ENCODE measurements around the gene GBA2.
A peak's percentile ranks its signal among the peaks of the same experiment; 100 is the strongest.

The GBA2 gene
- 32.8 to 61.9 reads per million in 2 donors for total RNA-seq

GRCh38 chr9:35748858-35749514 is at the start of gene GBA2, which contains the start of gene RGP1:
TSS of gene GBA2 (minus strand) at chr9:35749228. CDS start at chr9:35748704, 524 bp downstream.
TSS of gene RGP1 (plus strand) at chr9:35749287. CDS start at chr9:35749756, 469 bp downstream.
- peak; percentile 55 for DNase-seq

- no peak for DNase-seq
Observed at GRCh38 chr9:35797311-35798109, 48.5 kb upstream of the GBA2 start.

- no peak for DNase-seq
Observed at GRCh38 chr9:35795695-35796094, 46.7 kb upstream of the GBA2 start.

GRCh38 chr9:35793461-35793860 is 44.4 kb upstream of the GBA2 start:
- DNase-seq, result no peak

GRCh38 chr9:35792826-35793225 is 43.8 kb upstream of the GBA2 start:
- DNase-seq, result no peak

- DNase-seq, result no peak
Observed at GRCh38 chr9:35792024-35792813, 43.2 kb upstream of the GBA2 start.

- no peak for DNase-seq
Observed at GRCh38 chr9:35791297-35791921, 42.4 kb upstream of the GBA2 start, which contains the start of gene NPR2. TSS of gene NPR2 (plus strand) at chr9:35791591. CDS start at chr9:35792409, 818 bp downstream.

GRCh38 chr9:35790385-35791296 is 41.6 kb upstream of the GBA2 start:
- peak; percentile 49 for DNase-seq

- DNase-seq, result no peak
Observed at GRCh38 chr9:35790025-35790384, 41.0 kb upstream of the GBA2 start.

GRCh38 chr9:35789541-35789940 is 40.5 kb upstream of the GBA2 start:
- no peak for DNase-seq

GRCh38 chr9:35783418-35783817 is 34.4 kb upstream of the GBA2 start:
- DNase-seq, result no peak

GRCh38 chr9:35781066-35781465 is 32.0 kb upstream of the GBA2 start:
- no peak for DNase-seq

- DNase-seq, result no peak
Observed at GRCh38 chr9:35778496-35778895, 29.5 kb upstream of the GBA2 start.

- no peak for DNase-seq
Observed at GRCh38 chr9:35776018-35776417, 27.0 kb upstream of the GBA2 start.

GRCh38 chr9:35774907-35775635 is 26.0 kb upstream of the GBA2 start:
- DNase-seq, result no peak

GRCh38 chr9:35771943-35772342 is 22.9 kb upstream of the GBA2 start:
- DNase-seq, result no peak

- DNase-seq, result no peak
Observed at GRCh38 chr9:35771534-35771933, 22.5 kb upstream of the GBA2 start.

- no peak for DNase-seq
Observed at GRCh38 chr9:35771075-35771433, 22.0 kb upstream of the GBA2 start.

GRCh38 chr9:35769763-35770162 is 20.7 kb upstream of the GBA2 start:
- no peak for DNase-seq

- DNase-seq, result no peak
Observed at GRCh38 chr9:35767458-35767857, 18.4 kb upstream of the GBA2 start.

- DNase-seq, result no peak
Observed at GRCh38 chr9:35766997-35767396, 18.0 kb upstream of the GBA2 start.
